ACC112 (cell line): ENCODE data around the gene STOX2.

ENCODE experiments used
- H2AFZ ChIP-seq: fragments of 200-600 bp; sonication (generic); one replicate; pipeline ENCODE4 v1.6.0; 2017; ENCODE audit warnings: antibody characterized with exemption, low read length; ENCODE audit not compliant: unreplicated experiment
- H3K27ac ChIP-seq: fragments of 200-600 bp; sonication (generic); 2 replicates; pipeline ENCODE4 v1.5.1; 2014; ENCODE audit warnings: low read depth, mild to moderate bottlenecking, antibody characterized with exemption, low read length, moderate library complexity
- H3K27me3 ChIP-seq: fragments of 200-600 bp; sonication (generic); 2 replicates; pipeline ENCODE4 v1.6.1; 2014; ENCODE audit warnings: mild to moderate bottlenecking, antibody characterized with exemption, low read length, moderate library complexity, mixed read lengths; ENCODE audit not compliant: insufficient read depth
- H3K36me3 ChIP-seq: fragments of 200-600 bp; sonication (generic); 2 replicates; pipeline ENCODE4 v1.6.1; 2016; ENCODE audit warnings: mild to moderate bottlenecking, antibody characterized with exemption, low read length, moderate library complexity, mixed read lengths; ENCODE audit not compliant: insufficient read depth
- H3K4me1 ChIP-seq: fragments of 200-600 bp; sonication (generic); one replicate; pipeline ENCODE4 v1.6.1; 2016; ENCODE audit warnings: low read length, mixed read lengths; ENCODE audit not compliant: insufficient read depth, unreplicated experiment, control insufficient read depth
- H3K4me3 ChIP-seq: fragments of 200-600 bp; sonication (generic); 2 replicates; pipeline ENCODE4 v1.5.1; 2014; ENCODE audit warnings: mild to moderate bottlenecking, low read depth, low read length
- H3K79me2 ChIP-seq: fragments of 200-600 bp; sonication (generic); one replicate; pipeline ENCODE4 v1.6.0; 2016; ENCODE audit warnings: low read length; ENCODE audit not compliant: control insufficient read depth, unreplicated experiment, insufficient read depth

STOX2 gene

DNA sequence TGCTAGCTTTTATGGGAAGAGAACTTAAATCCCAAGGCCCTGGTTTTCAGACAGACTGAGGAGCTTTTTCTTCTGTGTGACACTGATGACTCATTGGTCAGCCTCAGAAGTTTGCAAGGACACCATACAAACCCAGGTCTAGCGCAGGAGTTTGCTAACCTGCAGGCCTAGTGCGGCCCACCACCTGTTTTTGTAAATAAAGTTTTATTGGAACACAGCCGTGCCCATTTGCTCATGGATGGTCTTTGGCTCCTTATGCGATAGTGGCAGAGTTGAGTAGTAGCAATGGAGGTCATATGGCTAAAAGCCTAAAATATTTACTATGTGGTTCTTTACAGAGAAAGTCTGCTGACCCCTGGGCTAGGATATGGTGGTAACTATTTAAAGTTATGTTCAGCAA, 98.3 kb downstream of the STOX2 start:
- H3K36me3 ChIP-seq, result no peaks in the 10 kb centered on the region
- no peak overlapping the region for H3K4me3 ChIP-seq

GRCh38 chr4:184007891-184008290, 102.8 kb downstream of the STOX2 start:
- H3K79me2 ChIP-seq, result no peaks in the 10 kb centered on the region
- H3K27ac ChIP-seq, result no peak overlapping the region
- H3K36me3 ChIP-seq, result no peaks in the 10 kb centered on the region
- no peaks in the 10 kb centered on the region for H3K27me3 ChIP-seq
- no peaks in the 10 kb centered on the region for H3K4me1 ChIP-seq
- H2AFZ ChIP-seq, result no peak overlapping the region
- no peak overlapping the region for H3K4me3 ChIP-seq

More for the DNA sequence above, 98.3 kb downstream of the STOX2 start:
- H3K79me2 ChIP-seq, result no peaks in the 10 kb centered on the region
- H2AFZ ChIP-seq, result no peak overlapping the region
- H3K4me1 ChIP-seq, result no peaks in the 10 kb centered on the region
- no peak overlapping the region for H3K27ac ChIP-seq
- H3K27me3 ChIP-seq, result no peaks in the 10 kb centered on the region

DNA sequence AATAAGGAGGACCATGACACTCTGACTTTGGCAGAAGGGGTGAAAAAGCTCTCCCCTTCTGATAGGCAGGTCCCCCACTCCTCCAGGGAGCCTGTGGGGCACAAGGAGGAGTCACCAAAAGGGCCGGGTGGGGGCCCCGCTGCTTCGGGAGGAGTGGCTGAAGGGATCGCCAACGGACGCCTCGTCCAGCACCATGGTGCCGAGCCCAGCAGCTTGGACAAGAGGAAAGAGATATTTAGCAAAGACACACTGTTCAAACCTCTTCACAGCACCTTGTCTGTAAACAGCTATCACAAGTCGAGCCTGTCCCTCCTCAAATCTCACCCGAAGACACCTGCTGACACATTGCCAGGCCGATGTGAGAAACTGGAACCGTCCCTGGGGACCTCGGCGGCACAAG, 105.6 kb downstream of the STOX2 start:
- Histone ChIP-seq H3K27me3 (no peaks in the 10 kb centered on the region), H3K79me2 (no peaks in the 10 kb centered on the region), H3K4me1 (no peaks in the 10 kb centered on the region), H3K4me3 (no peak overlapping the region), H3K36me3 (no peaks in the 10 kb centered on the region), H2AFZ (no peak overlapping the region), H3K27ac (no peak overlapping the region)

DNA sequence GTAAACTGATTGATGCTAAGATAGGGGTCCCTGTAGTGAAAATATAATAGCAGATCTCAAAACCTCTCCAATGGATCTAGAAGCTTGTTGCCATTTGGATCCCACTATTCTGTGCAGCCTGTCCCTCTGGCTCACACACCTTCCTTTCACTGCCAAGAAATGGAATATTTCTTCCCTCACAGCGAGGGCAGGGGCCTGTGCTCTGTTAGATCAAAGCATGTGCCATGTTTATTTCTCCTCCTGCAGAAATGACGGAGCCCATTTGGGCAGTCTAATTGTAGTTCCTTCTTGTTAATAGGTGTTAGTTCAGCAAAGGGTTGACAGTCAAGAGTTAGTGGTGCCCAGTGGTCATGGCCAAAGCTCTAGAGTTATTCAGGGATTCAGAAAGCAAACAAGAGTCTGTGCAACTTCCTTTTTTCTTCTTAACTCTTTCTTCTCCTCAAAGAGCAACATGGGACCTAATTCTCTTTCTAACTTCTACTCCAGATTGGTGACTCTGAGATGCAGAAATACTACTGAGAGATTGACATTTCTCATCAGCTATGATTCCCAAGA, 106.8 kb downstream of the STOX2 start:
- Histone ChIP-seq H3K79me2 (no peaks in the 10 kb centered on the region), H3K27me3 (no peaks in the 10 kb centered on the region), H3K36me3 (no peaks in the 10 kb centered on the region), H2AFZ (no peak overlapping the region), H3K27ac (no peak overlapping the region), H3K4me3 (no peak overlapping the region), H3K4me1 (no peaks in the 10 kb centered on the region)

GRCh38 chr4:184012937-184013336, 107.8 kb downstream of the STOX2 start:
- H3K36me3 ChIP-seq, result no peaks in the 10 kb centered on the region
- H3K27me3 ChIP-seq, result no peaks in the 10 kb centered on the region
- H3K4me1 ChIP-seq, result no peaks in the 10 kb centered on the region
- H2AFZ ChIP-seq, result no peak overlapping the region
- no peaks in the 10 kb centered on the region for H3K79me2 ChIP-seq
- H3K4me3 ChIP-seq, result no peak overlapping the region
- H3K27ac ChIP-seq, result no peak overlapping the region

GRCh38 chr4:184014301-184014700, 109.2 kb downstream of the STOX2 start:
- no peak overlapping the region for H2AFZ ChIP-seq
- no peaks in the 10 kb centered on the region for H3K4me1 ChIP-seq
- no peak overlapping the region for H3K4me3 ChIP-seq
- H3K27me3 ChIP-seq, result no peaks in the 10 kb centered on the region
- no peak overlapping the region for H3K27ac ChIP-seq
- no peaks in the 10 kb centered on the region for H3K36me3 ChIP-seq
- H3K79me2 ChIP-seq, result no peaks in the 10 kb centered on the region

DNA sequence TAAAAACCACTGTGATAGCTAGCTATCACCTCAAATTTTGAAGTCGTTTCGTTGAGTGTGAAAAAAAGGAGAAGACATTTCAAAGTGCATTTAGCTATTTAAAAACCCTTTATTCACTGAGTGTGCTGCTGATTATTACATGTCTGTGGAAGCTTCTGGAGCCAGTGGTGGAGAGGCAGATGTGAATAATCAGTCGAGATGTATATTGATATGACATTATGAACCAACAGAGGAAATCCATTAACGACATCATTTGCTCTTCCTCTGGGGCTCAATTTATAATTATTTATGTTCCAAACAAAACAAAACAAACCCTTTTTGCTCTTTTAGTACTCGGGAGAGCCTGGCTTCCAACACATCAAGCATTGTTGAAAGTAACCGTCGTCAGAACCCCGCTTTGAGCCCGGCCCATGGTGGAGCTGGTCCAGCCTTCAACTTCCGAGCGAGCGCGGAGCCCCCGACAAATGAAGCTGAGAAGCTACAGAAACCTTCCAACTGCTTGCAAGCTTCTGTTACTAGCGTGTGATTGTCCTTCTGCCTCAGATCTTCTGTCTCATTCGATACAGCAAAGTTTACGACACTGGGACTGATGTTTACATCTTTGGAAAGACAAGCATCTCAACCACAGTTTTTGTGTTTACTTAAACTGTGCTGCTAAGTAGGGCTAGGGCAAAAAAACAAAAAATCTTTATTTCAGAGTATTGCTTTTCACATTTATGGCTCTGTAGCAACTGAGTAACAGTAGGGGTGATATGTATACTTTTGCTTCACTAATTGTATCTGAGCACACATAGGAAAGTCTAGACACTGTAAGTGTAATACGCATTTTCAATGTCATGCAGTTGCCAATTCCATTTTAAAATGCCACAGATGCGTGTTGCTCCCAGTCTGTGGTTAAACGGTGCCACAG, 111.9 kb downstream of the STOX2 start:
- H3K4me1 ChIP-seq, result no peaks in the 10 kb centered on the region
- H3K36me3 ChIP-seq, result no peaks in the 10 kb centered on the region

GRCh38 chr4:184019076-184019475, 114.0 kb downstream of the STOX2 start:
- Histone ChIP-seq H3K27ac (no peak overlapping the region), H3K36me3 (no peaks in the 10 kb centered on the region), H2AFZ (no peak overlapping the region), H3K4me3 (no peak overlapping the region), H3K4me1 (no peaks in the 10 kb centered on the region), H3K27me3 (no peaks in the 10 kb centered on the region), H3K79me2 (no peaks in the 10 kb centered on the region)

More for the DNA sequence above, 111.9 kb downstream of the STOX2 start:
- Histone ChIP-seq H3K4me3 (no peak overlapping the region), H3K27me3 (no peaks in the 10 kb centered on the region), H3K79me2 (no peaks in the 10 kb centered on the region), H2AFZ (no peak overlapping the region), H3K27ac (no peak overlapping the region)

DNA sequence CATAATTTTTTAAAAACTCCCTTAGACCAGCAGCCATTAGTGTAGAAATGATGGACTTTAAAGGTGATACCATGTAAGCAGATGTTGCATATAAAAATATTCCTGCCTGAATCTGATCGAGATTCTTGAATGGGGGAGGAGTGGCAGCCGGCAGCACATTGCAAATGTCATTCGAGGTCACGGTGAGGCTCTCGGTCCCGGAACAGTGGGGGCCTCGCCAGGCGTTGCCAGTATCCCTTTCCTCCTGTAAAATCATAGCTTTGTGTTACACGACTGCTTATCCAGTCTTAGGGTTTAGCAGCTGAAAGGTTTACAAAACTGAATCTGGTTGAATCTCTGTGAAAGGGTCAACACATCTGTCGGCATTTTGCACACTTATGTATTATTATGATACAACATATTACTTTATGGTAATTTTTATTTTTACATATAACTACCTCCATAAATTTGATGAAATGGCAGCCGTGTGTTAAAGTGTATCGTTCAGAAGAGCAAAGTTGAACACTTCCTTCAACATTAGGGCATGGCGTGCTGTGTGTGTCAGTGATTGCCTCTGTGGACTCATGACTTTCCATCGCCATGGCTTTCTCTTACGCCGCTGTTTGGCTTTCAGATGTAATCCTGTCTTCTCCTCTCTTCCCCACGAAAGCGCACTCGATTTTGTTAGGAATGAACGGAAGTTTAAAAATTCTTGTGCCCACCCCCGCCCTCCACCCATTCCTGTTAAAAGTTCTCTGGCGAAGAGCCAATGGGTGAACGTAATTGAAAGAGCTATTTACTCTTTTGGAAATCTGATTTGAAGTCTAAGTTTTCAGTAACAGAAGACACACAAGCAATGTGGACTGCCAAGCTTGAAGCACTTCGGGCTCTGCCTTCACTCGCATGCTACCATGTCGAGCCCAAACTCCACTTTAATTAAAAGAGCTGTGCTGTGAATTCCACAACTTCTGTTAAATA, 114.8 kb downstream of the STOX2 start:
- no peaks in the 10 kb centered on the region for H3K27me3 ChIP-seq
- H3K36me3 ChIP-seq, result no peaks in the 10 kb centered on the region
- no peak overlapping the region for H3K4me3 ChIP-seq
- H3K27ac ChIP-seq, result no peak overlapping the region
- no peaks in the 10 kb centered on the region for H3K79me2 ChIP-seq
- H3K4me1 ChIP-seq, result no peaks in the 10 kb centered on the region
- H2AFZ ChIP-seq, result no peak overlapping the region

DNA sequence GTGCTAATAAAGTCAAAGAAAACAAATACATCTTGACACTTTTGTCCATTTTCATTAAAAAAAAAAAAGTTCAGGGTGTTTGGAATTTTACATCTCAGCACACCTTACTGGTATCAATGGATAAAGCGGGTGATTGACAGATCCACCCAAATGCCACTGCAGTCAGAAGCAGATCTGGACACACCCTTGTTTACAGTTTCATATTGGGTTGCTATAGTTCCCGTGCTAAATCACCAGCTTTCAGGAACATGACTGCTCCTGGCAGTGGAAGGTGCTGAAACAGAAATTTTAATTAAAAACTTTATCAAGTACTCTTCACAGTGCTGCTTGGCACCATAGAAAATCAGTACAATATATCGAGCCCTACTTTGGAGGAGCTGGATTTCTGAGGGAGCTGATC, 116.3 kb downstream of the STOX2 start:
- Histone ChIP-seq H3K4me3 (no peak overlapping the region), H3K36me3 (no peaks in the 10 kb centered on the region), H3K27me3 (no peaks in the 10 kb centered on the region), H3K79me2 (no peaks in the 10 kb centered on the region), H3K27ac (no peak overlapping the region), H3K4me1 (no peaks in the 10 kb centered on the region), H2AFZ (no peak overlapping the region)
